GM19468 (cell line): Measurements from ENCODE around the gene CCL5.
"Not testable (repeated sequence)": the region's sequence is repeated elsewhere in the genome, so short reads cannot be mapped to it uniquely, and the experiment has no call there.

Experiments used
- ATAC-seq: cut with Tn5 transposase; IDR thresholded peaks from one replicate; pipeline ENCODE4 v1.9.1; 2021; ENCODE audit warnings: mild to moderate bottlenecking, moderate library complexity, moderate number of reproducible peaks; ENCODE audit not compliant: unreplicated experiment; ENCODE audit errors: extremely low read depth

CCL5 gene

DNA sequence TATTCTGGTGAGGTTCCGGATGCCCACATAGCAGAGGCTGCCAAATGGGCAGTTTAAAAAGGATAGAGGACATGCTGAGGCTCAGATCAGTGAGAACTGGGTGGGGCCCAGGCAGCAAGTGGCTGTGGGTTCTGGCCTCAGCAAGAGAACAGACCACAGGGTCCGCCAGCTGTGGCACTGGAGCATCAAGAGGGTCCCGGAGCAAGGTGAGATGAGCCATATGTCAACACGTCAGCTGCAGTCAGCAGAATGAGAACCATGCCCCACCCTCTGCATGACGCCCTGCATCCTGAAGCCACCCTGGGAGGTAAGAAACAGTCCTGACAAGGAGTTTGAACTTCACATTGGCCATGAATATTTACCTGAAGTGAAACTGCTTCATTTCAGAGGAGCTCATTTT is 20.1 kb upstream of the CCL5 start:
- no peak for ATAC-seq

DNA sequence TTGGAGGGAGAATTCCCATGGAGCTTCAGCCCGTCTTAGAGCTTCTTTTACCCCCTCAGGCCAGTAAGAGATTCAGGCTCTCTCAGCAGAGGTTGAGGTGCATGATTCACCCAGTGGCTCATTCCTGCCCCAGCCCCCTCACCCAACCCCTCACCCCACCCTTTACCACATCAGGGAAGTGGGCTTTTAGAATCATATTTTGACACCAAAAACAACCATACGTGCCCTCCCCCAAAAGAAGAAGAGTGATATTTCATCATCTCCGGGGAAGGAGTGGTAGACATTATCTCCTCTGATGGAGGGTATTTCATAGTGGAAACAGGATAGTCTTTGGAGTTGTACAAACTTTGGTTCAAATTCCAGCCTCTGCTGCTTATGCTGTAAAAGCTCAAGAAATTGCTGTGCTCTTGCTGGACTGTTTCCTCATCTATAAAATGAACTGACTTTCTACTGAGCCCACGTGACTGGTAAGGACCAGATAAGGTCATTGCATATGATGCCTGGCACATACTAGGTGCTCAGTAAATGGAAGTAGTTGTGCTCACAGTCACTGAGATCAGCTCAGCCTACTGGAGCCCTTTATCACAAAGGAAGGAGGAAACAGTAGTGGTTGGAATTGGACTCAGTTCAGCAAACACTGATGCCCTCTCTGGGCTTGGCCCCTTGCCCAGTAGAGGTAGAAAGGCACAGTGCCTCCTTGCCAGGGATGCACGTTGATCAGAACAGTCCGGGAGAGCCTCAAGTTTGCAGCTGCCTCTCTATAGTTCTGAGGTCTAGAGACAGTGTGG is 18.3 kb upstream of the CCL5 start:
- ATAC-seq: no peak

DNA sequence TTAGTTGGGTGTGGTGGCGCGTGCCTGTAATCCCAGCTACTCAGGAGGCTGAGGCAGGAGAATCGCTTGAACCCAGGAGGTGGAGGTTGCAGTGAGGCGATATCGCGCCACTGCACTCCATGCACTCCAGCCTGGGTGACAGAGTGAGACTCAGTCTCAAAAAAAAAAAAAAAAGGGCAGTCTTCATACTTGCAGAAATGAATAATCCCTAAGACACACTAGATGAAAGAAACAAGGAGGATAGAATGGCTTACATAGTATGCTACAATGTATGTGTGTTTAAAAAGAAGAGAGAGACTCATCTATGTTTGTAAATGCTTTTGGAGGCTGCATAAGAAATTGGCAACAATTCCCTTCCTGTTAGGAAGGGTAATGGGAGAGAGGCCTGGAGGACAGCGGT is 17.6 kb upstream of the CCL5 start:
- ATAC-seq: not testable (repeated sequence)

DNA sequence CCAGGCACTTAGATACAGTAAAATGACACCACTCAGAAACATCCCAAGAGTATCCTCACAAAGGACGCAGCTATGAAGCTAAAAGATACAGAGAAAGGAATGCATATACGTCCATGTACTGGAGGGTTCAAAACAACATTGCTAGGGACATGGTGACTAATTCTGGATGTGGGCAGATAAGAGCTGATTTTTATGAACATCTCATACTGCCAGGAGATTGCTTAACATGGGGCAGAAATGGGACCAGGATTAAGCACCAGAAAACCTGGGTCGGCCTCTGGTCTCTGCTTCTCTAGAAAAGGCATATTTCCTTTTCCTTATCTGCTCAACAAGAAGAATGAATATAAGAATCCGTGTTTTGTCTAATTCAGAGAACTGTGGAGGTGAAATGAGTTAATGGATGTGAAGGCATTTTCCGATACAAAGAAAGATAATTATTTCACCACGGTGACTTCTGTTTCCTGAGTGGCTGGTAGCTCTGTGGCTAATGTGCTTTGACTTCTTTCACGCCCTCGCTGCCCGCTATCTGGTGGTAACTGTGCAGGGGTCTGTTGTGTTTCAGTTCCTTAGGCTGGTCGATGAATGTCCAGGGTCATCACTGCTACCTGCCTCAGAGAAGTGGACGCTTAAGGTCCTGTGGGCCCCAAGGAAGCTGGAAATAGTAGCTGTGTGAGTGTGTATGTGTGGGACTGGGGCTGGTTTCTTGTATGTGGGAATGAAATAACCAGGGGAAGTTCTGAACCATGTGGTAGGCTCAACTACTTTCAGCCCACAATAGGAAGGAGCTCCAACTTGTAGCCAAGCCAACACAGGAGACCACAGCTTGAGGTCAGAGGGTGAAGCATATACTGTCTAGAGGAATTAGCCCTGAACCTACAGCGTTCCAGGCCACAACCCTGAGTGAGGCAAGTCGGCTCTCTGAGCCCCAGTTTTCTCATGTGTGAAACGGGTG is 15.8 kb upstream of the CCL5 start:
- ATAC-seq: no peak

DNA sequence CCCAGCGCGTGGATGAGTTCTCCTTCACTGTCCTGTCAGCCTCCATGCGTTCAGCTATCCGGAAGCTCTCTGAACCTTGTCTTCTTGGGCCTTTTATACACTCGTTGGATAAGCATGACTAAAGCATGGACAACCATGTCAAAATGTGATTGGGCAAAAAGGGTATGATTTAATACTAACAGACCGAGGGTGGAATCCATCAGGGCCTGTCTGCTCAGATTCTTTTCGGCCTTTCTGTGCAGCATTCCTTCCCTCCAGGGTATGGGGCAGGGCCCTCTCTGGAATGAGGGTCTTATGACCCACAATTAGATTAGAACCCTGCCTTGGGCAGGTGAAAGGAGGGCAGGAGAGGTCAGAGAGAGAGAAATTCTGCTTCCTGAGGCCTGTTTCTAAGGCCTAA is 14.0 kb upstream of the CCL5 start:
- ATAC-seq: no peak

DNA sequence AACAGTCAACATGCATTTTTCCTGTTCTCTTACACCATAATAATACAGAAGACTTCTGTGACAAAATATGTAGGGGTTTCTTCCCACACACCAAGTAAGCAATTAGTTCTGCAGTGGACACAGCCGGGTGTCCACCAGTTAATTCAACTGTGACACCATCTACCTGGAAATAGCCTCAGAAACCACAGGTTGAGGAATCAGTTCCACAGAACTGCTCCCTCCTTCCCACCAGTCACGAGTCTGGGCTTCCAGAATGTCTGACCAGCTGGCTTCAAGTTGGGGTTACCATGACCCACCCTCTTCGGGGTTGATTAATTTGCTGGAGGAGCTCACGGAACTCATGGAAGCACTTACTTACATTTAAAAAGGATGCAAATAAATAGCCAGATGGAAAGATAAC is 13.6 kb upstream of the CCL5 start:
- no peak for ATAC-seq

DNA sequence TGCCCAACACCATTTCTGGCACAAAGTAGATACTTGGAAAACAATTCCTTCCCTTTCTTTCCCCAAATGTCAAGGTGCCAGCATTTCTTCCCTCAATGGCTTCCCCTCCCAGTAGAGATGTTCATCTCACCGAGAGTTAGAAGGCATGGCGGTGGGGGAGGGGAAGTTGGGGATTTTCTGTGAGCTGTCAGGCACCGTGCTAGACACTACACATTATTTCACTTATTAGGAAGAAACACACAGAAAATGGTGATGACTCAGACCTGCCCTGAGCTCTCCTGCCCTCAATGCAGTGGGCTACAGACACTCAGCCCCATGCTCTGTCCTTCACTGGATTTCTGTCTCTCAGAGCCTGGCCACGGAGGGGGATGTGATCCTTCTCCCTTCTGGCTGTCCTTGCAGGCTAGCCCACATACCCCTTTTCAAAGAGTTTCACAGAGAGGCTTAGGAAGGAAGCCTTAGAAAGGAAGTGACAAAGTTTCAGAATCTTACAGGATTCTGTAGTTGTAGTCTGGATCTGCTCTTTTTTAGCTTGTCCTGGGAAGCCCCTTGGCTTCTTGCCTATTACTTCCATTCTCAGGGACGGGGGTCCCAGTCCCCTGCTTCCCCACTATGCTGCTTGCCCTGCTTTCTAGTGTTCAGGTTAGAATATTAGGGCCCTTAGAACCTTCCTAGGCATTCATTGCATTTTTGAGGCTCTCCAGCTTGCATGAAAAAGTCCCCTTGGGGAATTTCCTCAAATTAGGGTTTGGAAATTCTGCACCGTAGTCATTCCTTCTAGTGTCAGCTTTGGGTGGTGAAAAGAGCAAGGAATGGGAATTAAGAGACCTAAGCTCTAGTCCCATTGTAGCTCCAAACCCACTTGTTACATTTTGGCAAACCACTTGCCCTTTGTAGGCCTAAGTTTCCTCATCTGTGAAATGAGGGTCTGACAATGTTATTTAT is 12.2 kb upstream of the CCL5 start:
- ATAC-seq: no peak

DNA sequence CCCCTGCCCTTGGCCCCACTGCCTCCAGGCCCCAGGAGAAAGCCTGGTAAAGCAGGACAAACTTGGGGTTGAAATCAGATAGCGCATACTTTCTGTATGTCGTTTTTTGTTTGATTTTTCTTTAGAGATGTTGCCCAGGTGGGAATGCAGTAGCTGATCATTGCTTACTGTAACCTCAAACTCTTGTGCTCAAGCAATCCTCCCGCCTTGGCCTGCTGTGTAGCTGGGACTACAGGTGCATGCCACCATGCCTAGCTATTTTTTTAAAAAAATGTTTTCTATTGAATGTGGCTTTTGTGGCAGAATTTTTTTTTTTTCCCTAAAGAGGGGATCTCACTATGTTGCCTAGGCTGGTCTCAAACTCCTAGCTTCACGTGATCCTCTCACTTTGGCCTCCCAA is 11.1 kb upstream of the CCL5 start:
- ATAC-seq: no peak

DNA sequence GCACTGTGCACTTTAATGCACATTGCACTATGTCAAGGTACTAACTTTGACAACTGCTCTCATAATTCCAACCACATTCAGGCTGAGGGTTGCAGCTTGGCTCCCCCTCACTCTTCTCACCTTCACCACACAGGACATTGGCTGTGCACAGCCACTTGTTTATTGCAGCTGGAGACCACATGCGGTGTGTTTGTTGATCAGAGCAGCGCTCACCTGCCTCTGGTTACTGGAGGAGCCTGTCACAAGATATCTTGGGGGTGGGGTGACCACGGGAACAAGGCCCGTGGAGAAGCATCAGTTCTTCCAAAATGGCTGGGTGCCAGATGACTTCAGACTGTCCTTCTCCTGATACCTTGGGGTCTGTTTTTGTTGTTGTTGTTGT is 10.6 kb upstream of the CCL5 start:
- ATAC-seq: no peak

DNA sequence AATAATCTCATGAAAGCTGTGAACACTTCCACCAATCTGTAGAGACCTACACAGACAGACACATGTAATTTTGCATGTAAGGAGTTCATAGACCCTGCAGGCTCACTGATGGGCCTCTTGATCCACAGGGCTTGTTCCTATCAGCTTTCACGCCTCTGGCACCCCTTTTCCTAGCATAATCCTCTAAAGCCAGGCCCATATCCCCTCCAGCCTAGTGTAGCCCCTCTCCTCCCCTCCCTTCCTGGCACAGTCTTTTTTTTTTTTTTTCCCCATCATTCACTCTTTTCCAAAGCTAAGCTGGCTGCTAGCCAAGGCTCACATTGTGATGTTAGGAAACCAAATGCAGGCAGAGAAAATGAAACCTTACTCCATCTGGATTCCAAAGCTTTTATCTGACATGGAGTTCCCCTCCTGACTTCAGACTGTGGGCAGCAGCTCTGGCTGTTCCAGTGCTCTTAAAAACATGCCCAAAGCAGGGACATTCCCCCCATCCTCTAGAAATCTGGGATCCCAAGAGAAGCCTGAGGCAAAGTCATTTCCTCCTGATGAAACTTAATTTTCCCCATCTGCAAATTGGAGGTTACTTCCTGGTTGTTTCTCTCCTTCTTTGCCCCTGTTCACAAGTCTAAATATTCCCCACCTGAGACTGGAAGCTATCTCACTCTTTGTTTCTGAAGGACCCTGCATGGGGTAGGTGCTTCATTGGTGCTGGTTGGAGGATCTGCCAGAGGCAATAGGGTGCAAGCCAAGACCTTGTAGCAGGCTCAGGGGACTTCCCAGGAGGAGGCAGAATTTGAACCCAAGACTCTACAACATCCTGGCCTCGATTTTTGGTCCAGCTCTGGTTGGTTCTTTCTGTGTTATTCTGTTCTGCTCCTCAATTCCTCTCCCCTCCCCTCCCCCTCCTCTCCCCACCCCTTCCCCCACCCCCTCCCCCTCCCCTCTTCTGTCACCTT is 9.9 kb upstream of the CCL5 start:
- ATAC-seq: no peak

DNA sequence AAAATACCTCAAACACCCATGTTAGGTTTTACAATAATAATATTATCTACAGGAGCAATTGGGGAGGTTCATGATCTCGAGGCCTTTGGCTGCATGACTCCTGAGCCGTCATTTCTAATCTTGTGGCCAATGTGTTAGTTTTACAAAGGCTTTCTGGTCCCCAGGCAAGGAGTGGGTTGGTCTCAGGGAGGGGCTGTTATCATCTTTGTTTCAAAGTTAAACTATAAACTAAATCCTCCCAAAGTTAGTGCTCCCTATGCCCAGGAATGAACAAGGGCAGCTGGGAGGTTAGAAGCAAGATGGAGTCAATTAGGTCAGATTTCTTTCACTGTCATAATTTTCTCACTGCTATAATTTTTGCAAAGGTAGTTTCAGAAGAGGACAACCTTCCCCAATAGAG is 9.1 kb upstream of the CCL5 start:
- no peak for ATAC-seq

DNA sequence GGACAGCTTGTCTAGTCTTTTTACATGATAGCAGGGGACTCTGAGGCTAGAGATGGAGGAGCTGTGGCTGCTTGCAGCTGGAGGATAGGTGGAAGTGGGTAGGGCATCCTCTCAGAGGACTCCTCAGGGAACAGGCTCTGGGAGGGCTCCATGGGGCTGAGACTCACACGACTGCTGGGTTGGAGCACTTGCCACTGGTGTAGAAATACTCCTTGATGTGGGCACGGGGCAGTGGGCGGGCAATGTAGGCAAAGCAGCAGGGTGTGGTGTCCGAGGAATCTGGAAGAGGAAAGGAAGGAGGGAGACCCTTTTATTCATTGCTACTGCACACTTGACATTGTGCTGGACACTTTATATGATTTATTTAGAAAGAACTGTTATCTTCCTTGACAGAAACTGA is 1.8 kb downstream of the CCL5 start:
- no peak for ATAC-seq

DNA sequence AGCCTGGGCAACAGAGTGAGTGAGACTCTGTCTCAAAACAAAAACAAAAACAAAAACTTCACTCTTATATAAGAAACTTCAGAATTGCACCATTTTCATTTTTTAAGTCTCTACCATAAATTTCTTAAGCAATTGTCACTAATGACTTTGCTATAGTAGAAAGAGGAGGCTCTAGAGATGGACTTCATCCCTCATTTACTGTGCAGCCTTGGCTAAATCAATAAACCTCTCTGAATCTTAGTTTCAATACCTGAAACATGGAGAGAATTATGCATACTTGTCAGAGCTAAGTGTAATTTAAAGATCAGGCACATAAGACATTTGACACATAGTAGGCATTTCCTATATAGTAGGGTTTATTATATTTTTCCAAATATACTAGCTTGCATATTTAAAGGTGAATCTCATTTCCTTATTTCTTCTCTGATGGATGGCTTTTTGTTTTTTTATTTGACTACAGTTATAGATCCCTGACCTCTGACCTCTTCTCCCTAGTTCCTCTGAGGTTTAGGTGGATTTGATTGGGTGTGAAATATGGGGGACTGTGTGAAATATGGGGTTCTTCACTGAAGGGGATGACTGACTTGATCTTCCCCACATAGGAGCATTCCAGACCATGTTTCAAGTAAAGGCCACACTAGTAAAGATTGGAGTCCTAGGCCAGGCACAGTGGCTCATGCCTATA is 2.7 kb downstream of the CCL5 start:
- no peak for ATAC-seq

DNA sequence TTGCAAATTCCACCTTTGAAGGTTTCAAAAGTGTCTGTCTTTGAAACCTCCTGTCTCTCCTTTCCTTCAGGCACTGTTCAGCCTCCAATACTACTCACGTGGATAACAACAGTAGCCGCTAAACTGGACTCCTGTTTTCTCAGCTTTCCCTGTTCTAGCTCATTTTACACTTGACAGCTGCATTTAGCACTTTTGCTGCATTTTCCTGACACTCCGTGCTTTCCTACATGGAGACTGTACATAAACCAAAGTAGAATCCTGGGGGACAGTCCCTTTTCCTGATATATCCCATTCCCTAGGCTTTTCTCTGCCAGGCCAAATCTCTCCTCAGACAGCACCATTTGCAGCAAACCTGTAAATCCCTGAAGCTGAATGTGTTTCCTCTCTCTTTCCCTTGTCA is 3.6 kb downstream of the CCL5 start:
- ATAC-seq: no peak

DNA sequence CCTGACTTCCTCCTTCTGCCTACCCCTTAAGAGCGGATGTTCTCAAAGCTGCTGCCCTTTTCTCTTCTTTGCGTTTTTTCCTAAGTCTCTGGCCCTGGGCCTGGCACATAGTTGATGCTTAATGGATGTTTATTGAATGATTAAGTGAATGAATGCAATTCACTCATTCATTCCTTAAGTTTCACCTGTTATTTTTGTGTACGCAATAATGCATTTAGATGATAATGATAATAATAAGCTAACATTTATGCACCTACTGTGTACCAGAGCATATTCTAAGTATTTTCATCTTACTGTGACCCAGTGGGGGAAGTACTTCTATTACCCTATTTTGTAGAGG is 4.4 kb downstream of the CCL5 start:
- ATAC-seq: no peak

DNA sequence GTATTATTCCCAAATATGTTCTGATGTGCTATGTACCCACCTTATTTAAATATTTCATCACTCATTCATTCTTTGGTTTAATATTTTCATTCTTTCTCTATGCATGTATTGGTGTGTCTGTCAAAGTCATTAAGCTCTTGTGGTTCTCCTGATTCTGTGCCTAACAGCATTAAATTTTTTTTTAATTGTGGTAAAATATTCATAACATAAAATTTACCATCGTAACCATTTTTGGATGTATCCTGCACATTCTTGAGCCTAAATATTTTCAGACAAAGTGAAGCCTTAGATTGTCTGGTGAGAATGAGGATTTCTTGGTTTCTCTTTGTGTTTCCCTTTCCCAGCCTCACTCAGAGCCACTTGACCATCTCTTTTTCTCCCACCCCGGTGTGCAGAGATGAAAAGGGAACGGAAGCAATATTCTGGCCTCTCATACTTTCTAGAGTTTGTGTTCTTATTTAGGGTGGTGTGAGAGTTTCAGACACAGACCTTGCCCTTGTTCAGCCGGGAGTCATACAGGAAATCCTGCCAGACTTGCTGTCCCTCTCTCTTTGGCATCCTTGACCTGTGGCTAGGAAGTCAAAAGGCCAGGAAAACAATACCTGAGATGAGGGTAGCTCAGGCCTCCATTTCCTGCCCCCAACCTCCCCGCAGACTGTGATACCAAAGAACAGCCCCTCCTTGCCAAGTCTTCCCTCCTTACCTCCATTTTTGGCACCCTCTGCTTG is 4.9 kb downstream of the CCL5 start:
- no peak for ATAC-seq

DNA sequence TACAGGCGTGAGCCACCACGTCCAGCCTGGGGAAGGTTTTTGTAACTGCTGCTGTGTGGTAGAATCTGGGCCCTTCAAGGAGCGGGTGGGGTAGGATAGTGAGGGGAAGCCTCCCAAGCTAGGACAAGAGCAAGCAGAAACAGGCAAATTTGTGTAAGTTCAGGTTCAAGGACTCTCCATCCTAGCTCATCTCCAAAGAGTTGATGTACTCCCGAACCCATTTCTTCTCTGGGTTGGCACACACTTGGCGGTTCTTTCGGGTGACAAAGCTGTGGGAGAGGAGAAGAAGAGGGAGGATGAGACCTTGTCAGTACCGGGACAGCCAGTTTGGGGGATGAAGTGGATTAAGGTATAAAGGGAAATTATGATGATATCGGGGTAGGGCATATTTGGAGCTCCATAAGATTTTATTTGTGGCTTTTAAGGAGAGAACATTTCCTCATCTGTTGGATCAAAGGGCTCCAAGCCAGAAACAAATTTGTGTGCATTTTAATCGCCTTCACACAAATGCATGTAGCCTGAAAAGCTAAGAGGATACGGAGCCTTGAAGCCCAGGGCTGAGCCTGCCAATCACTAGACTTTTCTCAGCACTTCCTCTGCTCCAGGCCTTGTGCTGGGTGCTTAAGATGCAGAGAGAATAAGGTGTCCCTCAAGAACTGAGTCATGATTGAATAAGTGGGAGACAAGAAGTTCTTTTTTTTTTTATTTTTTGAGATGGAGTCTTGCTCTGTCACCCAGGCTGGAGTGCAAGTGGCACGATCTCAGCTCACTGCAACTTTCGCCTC is 7.8 kb downstream of the CCL5 start:
- ATAC-seq: no peak
